GM19324 (cell line): ENCODE data around the gene DAPK1.
"Not testable (repeated sequence)": the region's sequence is repeated elsewhere in the genome, so short reads cannot be mapped to it uniquely, and the experiment has no call there.

ENCODE experiments used
- ATAC-seq: cut with Tn5 transposase; IDR thresholded peaks from one replicate; pipeline ENCODE4 v1.9.1; 2021; ENCODE audit warnings: mild to moderate bottlenecking, moderate library complexity; ENCODE audit not compliant: unreplicated experiment, low FRiP score

The DAPK1 gene

GRCh38 chr9:87722393-87723088, 224.9 kb downstream of the DAPK1 start:
- no peak for ATAC-seq

- no peak for ATAC-seq
These were observed 227.8 kb downstream of the DAPK1 start for GRCh38 chr9:87725356-87725899.

GRCh38 chr9:87725900-87726709, 228.4 kb downstream of the DAPK1 start, which contains the start of gene CTSL:
Gene CTSL, plus strand, starts transcription at chr9:87726119. Its CDS starts 1,485 bp downstream, at chr9:87727604.
- ATAC-seq = peak; percentile 44

- ATAC-seq = no peak
These were observed 231.6 kb downstream of the DAPK1 start for GRCh38 chr9:87729246-87729645.

GRCh38 chr9:87731321-87731720, 233.7 kb downstream of the DAPK1 start:
- no peak for ATAC-seq

GRCh38 chr9:87732344-87732743, 234.7 kb downstream of the DAPK1 start:
- no peak for ATAC-seq

GRCh38 chr9:87732756-87733155, 235.1 kb downstream of the DAPK1 start:
- ATAC-seq = no peak

- no peak for ATAC-seq
These were observed 235.8 kb downstream of the DAPK1 start for GRCh38 chr9:87733273-87734052.

- ATAC-seq = no peak
These were observed 236.4 kb downstream of the DAPK1 start for GRCh38 chr9:87734106-87734505.

GRCh38 chr9:87739546-87739945, 241.9 kb downstream of the DAPK1 start:
- ATAC-seq = no peak

GRCh38 chr9:87740209-87740608, 242.5 kb downstream of the DAPK1 start:
- no peak for ATAC-seq

- ATAC-seq = no peak
These were observed 243.7 kb downstream of the DAPK1 start for GRCh38 chr9:87741326-87741725.

- no peak for ATAC-seq
These were observed 244.2 kb downstream of the DAPK1 start for GRCh38 chr9:87741891-87742290.

- ATAC-seq = no peak
These were observed 245.3 kb downstream of the DAPK1 start for GRCh38 chr9:87742813-87743428.

- not testable (repeated sequence) for ATAC-seq
These were observed 246.6 kb downstream of the DAPK1 start for GRCh38 chr9:87744247-87744646.

GRCh38 chr9:87746186-87746585, 248.5 kb downstream of the DAPK1 start:
- ATAC-seq = no peak

GRCh38 chr9:87748881-87749280, 251.2 kb downstream of the DAPK1 start:
- no peak for ATAC-seq

- no peak for ATAC-seq
These were observed 251.8 kb downstream of the DAPK1 start for GRCh38 chr9:87749335-87750035.

- no peak for ATAC-seq
These were observed 253.1 kb downstream of the DAPK1 start for GRCh38 chr9:87750726-87751125.

GRCh38 chr9:87751423-87751822, 253.8 kb downstream of the DAPK1 start:
- no peak for ATAC-seq
